B cell (primary cell): Measurements from ENCODE around the gene FAM53C. TPM values are rescaled to one million over a fixed set of nuclear protein-coding genes. Genes with fewer than 3 reads are reported as not detected.
A peak's percentile ranks its signal among the peaks of the same experiment; 100 is the strongest.

Experiments
- ATAC-seq: fragments of 200-7000 bp; cut with Tn5 transposase; one replicate; pipeline ENCODE4 v1.10.0; 2021; ENCODE audit warnings: low read depth, mild to moderate bottlenecking, moderate number of reproducible peaks, moderate library complexity
- CTCF ChIA-PET: fragments of 350-600 bp; sonication (Branson Sonifier 250); formaldehyde crosslinking; loops from one replicate; lab custom pipeline; 2021; ENCODE audit warnings: antibody characterized with exemption, inconsistent platforms; lab: Charles Lee
- POLR2A ChIA-PET: fragments of 350-600 bp; sonication (Branson Sonifier 250); formaldehyde crosslinking; loops from one replicate; lab custom pipeline; 2021; ENCODE audit warnings: antibody characterized with exemption; lab: Charles Lee
- DNase-seq: peaks from one replicate; pipeline ENCODE4 v3.0.0; 2013
- H2AFZ ChIP-seq: 2 replicates; pipeline ENCODE4 v1.6.1; 2012; ENCODE audit warnings: mild to moderate bottlenecking, low read depth, low read length; ENCODE audit not compliant: insufficient read depth, poor library complexity, severe bottlenecking
- H3K27ac ChIP-seq, 2 donors: 1 replicate in 1 of 2; 2 replicates in 1 of 2; pipeline ENCODE4 v1.5.1; 2012 to 2013; ENCODE audit warnings: low read length in 2 of 2, mild to moderate bottlenecking in 2 of 2, moderate library complexity in 1 of 2
- H3K27me3 ChIP-seq, 4 experiments: fragments of 200-600 bp in 1 of 4; sonication (generic) in 1 of 4; replicated peaks in 1 of 4; 1 replicate in 2 of 4; 2 replicates in 2 of 4; pipeline versions ENCODE4 v1.6.1 to v1.7.0; 2013 to 2016; ENCODE audit warnings: low read length in 3 of 4, mild to moderate bottlenecking in 2 of 4, mixed read lengths in 1 of 4, moderate library complexity in 1 of 4; ENCODE audit not compliant: insufficient read depth in 4 of 4, control insufficient read depth in 3 of 4; ENCODE audit errors: control extremely low read depth in 1 of 4
- H3K36me3 ChIP-seq, 2 experiments: replicated peaks in 1 of 2; 1 replicate in 1 of 2; 2 replicates in 1 of 2; pipeline versions ENCODE4 v1.6.1 to v1.7.1; 2013; ENCODE audit warnings: low read length in 1 of 2; ENCODE audit not compliant: insufficient read depth in 2 of 2, control insufficient read depth in 1 of 2; ENCODE audit errors: control extremely low read depth in 1 of 2, extremely low read depth in 1 of 2
- H3K4me1 ChIP-seq, 2 donors: fragments of 200-600 bp in 1 of 2; sonication (generic) in 1 of 2; 1 replicate in 1 of 2; 2 replicates in 1 of 2; pipeline versions ENCODE4 v1.5.1 to v1.6.1; 2013 to 2017; ENCODE audit warnings: low read length in 2 of 2; ENCODE audit not compliant: control insufficient read depth in 2 of 2, insufficient read depth in 2 of 2
- H3K4me2 ChIP-seq: replicated peaks from 2 replicates; pipeline ENCODE3; 2012; ENCODE audit warnings: mild to moderate bottlenecking, low read depth, low read length; ENCODE audit not compliant: poor library complexity, severe bottlenecking
- H3K4me3 ChIP-seq, 5 experiments: fragments of 200-600 bp in 1 of 5; sonication (generic) in 1 of 5; 1 replicate in 3 of 5; 2 replicates in 2 of 5; pipeline versions ENCODE4 v1.5.1 to v1.7.0; 2011 to 2016; ENCODE audit warnings: low read length in 4 of 5, mild to moderate bottlenecking in 4 of 5, low read depth in 2 of 5, control low read depth in 1 of 5, moderate library complexity in 1 of 5; ENCODE audit not compliant: insufficient read depth in 1 of 5; ENCODE audit errors: control extremely low read depth in 1 of 5, extremely low read depth in 1 of 5
- H3K79me2 ChIP-seq: fragments of 200-600 bp; sonication (generic); one replicate; pipeline ENCODE4 v1.6.0; 2016; ENCODE audit warnings: low read length; ENCODE audit not compliant: control insufficient read depth, insufficient read depth
- H3K9ac ChIP-seq: fragments of 200-600 bp; sonication (generic); 2 replicates; pipeline ENCODE4 v1.6.1; 2017; ENCODE audit warnings: mild to moderate bottlenecking, low read length, moderate library complexity
- H3K9me3 ChIP-seq, 3 donors: one replicate each; pipeline versions ENCODE4 v1.6.1 to v1.7.1; 2013; ENCODE audit warnings: low read length in 2 of 3; ENCODE audit not compliant: control insufficient read depth in 2 of 3, insufficient read depth in 1 of 3; ENCODE audit errors: control extremely low read depth in 1 of 3
- H4K20me1 ChIP-seq: 2 replicates; pipeline ENCODE4 v1.6.0; 2012; ENCODE audit warnings: mild to moderate bottlenecking, low read length; ENCODE audit not compliant: insufficient read depth, control insufficient read depth, poor library complexity, severe bottlenecking
- H3K27ac Mint-ChIP-seq: one replicate; pipeline ENCODE4 v1.8.0; 2021; ENCODE audit warnings: mixed read lengths
- H3K27me3 Mint-ChIP-seq: one replicate; pipeline ENCODE4 v1.8.0; 2021; ENCODE audit warnings: mixed read lengths
- H3K4me1 Mint-ChIP-seq: one replicate; pipeline ENCODE4 v1.8.0; 2021; ENCODE audit warnings: mixed read lengths
- H3K4me3 Mint-ChIP-seq: one replicate; pipeline ENCODE4 v1.8.0; 2021; ENCODE audit warnings: mixed read lengths
- H3K9me3 Mint-ChIP-seq: one replicate; pipeline ENCODE4 v1.8.0; 2022; ENCODE audit warnings: mixed read lengths; ENCODE audit not compliant: insufficient read depth
- EZH2 ChIP-seq: IDR thresholded peaks from 2 replicates; pipeline ENCODE4 v1.6.1; 2012; ENCODE audit warnings: borderline replicate concordance, low read depth, mild to moderate bottlenecking, moderate library complexity, low read length; ENCODE audit not compliant: insufficient read depth, poor library complexity, severe bottlenecking
- WGBS: methylation state at CpG from one replicate; pipeline ENCODE4 v1.1.5; 2013; ENCODE audit warnings: missing lambda C conversion rate; ENCODE audit not compliant: insufficient coverage; 5-methylcytosine and 5-hydroxymethylcytosine counted together
- intact Hi-C: fragments of 100-400 bp; cut with micrococcal nuclease; formaldehyde crosslinking; loops from one replicate; pipeline ENCODE4 v1.10.0; 2022
- polyA plus RNA-seq: library from polyadenylated mRNA; depleted of rRNA; stranded (reverse); fragments of >200 nt; gene quantifications from 2 replicates; pipeline ENCODE4 v1.2.3, GENCODE V29; 2012
- total RNA-seq, 2 donors: library from RNA; stranded (reverse); fragments of 120-200 nt in 1 of 2; gene quantifications; 1 replicate in 1 of 2; 2 replicates in 1 of 2; pipeline versions ENCODE4 v1.2.3 to v1.2.4, GENCODE V29; 2013 to 2022
- TF ChIP-seq, protein P1 (sequence below): fragments of 200-600 bp; IDR thresholded peaks from one replicate; pipeline ENCODE4 v1.8.0; 2022; ENCODE audit warnings: antibody characterized with exemption, mild to moderate bottlenecking

FAM53C gene
- total and polyA plus RNA-seq, 2 donors (not counting 1 experiment from before 2014, with no cell fraction given) = 29.8 to 44.9 TPM

DNA sequence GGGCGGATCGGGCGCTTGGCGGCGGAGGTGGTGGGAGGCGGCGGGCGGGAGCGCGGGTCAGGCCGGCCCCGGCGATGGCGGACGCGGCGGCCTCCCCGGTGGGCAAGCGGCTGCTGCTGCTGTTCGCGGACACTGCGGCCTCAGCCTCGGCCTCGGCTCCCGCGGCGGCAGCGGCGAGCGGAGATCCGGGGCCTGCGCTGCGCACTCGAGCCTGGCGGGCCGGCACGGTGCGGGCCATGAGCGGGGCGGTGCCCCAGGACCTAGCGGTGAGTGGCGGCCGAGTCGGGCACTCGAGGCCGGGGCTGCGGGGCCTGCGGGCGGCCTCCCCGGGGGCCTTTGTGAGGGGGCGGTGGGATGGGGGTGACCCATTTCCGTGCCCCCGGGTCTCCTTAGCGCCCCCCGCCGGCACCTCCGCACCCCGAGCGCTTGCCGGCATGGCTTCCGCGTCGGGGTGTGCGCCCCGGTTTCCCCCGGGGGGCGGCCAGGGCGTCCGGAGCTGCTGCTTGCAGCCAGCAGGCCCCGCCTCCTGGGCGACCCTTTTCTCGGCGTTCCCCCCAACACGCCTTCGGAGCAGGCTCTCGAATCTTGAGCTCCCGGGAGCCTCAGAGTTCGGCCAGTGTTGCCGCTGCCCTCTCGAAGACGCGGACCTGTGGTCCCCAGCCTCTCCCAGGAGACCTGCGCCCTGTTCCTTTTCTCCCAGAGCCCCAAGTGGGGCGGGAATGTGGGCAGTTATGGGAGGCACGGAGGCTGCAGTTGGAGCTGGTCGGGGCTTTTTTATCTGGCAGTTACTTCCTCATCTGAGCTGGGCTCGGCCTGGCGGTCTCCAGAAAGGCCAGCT is 14.9 kb downstream of the FAM53C start:
- TF ChIP-seq, protein P1, sequence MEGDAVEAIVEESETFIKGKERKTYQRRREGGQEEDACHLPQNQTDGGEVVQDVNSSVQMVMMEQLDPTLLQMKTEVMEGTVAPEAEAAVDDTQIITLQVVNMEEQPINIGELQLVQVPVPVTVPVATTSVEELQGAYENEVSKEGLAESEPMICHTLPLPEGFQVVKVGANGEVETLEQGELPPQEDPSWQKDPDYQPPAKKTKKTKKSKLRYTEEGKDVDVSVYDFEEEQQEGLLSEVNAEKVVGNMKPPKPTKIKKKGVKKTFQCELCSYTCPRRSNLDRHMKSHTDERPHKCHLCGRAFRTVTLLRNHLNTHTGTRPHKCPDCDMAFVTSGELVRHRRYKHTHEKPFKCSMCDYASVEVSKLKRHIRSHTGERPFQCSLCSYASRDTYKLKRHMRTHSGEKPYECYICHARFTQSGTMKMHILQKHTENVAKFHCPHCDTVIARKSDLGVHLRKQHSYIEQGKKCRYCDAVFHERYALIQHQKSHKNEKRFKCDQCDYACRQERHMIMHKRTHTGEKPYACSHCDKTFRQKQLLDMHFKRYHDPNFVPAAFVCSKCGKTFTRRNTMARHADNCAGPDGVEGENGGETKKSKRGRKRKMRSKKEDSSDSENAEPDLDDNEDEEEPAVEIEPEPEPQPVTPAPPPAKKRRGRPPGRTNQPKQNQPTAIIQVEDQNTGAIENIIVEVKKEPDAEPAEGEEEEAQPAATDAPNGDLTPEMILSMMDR = peak; percentile 69
- TF ChIP-seq EZH2 = no peak
- H2AFZ ChIP-seq = peak overlapping the region; percentile 74
- peaks cover 48% of the 10 kb centered on the region for H3K4me1 Mint-ChIP-seq
- H3K27me3 Mint-ChIP-seq = no peaks in the 10 kb centered on the region
- H3K9ac ChIP-seq = peak overlapping the region; percentile 94
- H3K4me2 ChIP-seq = peak overlapping the region; percentile 73
- peak overlapping the region; percentile 95 for H3K4me3 Mint-ChIP-seq
- ATAC-seq = peak; percentile 52
- under 1% methylated on average over 83 of the region's 88 CpGs for WGBS
- peak overlapping the region; percentile 78 to 96 (median 89) for H3K4me3 ChIP-seq
- H3K27ac Mint-ChIP-seq = peak overlapping the region; percentile 96
- intact Hi-C loops = loop anchor here (1.0 to 10.0 kb wide), 9 partner anchors 16 to 922 kb away; partner anchors contain the start of genes BRD8, CDC23, CDC25C and ETF1
- POLR2A ChIA-PET = interaction anchor here (0.6 to 4.9 kb wide), 12 partner anchors 15 to 599 kb away, joined by 3 to 107 read pairs (median 6); partner anchors contain the start of genes CDC23, CDC25C, EGR1 and ETF1
- peaks cover 58% of the 10 kb centered on the region for H3K79me2 ChIP-seq
- H3K9me3 ChIP-seq = peaks cover 0 to 7% (median 4%) of the 10 kb centered on the region in 3 donors
- peaks cover 30% of the 10 kb centered on the region for H4K20me1 ChIP-seq
- H3K27me3 ChIP-seq = no peaks in the 10 kb centered on the region
- H3K4me1 ChIP-seq = peaks cover 25 to 30% of the 10 kb centered on the region in 2 donors
- peak; percentile 86 for DNase-seq
- CTCF ChIA-PET = interaction anchor here (0.6 to 9.3 kb wide), 44 partner anchors 14 to 1085 kb away, joined by 3 to 278 read pairs (median 4); partner anchors contain the start of genes BRD8, CDC23, CDC25C and CTNNA1
- H3K36me3 ChIP-seq = peaks cover 0 to 8% of the 10 kb centered on the region in 2 experiments
- no peaks in the 10 kb centered on the region for H3K9me3 Mint-ChIP-seq
- H3K27ac ChIP-seq = peak overlapping the region; percentile 97
